SK-MEL-5 (cell line): ENCODE data around the gene ZBTB12. TPM values are rescaled to one million over a fixed set of nuclear protein-coding genes. Genes with fewer than 3 reads are reported as not detected.

Experiments used
- small RNA-seq, 2 experiments: library from RNA; depleted of rRNA; stranded (forward); fragments of <200 nt; gene quantifications; one replicate each; pipeline ENCODE3, GENCODE V24; 2014
- total RNA-seq: library from RNA; depleted of rRNA; stranded (reverse); fragments of >200 nt; shearing (Covaris generic); gene quantifications from 2 replicates; pipeline ENCODE4 v1.2.3, GENCODE V29; 2014; rRNA removed

ZBTB12 gene
- total RNA-seq, 1 experiment from 2014 or later: 1.3 TPM

Small RNAs within 50 kb of the gene (small RNA-seq; reads per million reads assigned to genes)
- 0 reads per million in 2 experiments for gene AL645922.1

Other genes starting within 250 kb of the ZBTB12 start
- 110 and 149 TPM in 2 replicates for gene BAG6, start 249.4 kb downstream of the ZBTB12 start, total RNA-seq
- gene APOM, start 246.2 kb downstream of the ZBTB12 start, total RNA-seq: 0.42 and 0.43 TPM in 2 replicates
- gene C6orf47, start 241.3 kb downstream of the ZBTB12 start, total RNA-seq: 24.5 and 25.6 TPM in 2 replicates
- gene GPANK1, start 237.1 kb downstream of the ZBTB12 start, total RNA-seq: 17.8 and 18.5 TPM in 2 replicates
- gene CSNK2B, start 236.0 kb downstream of the ZBTB12 start, total RNA-seq: 213 and 226 TPM in 2 replicates
- 0.85 and 0.87 TPM in 2 replicates for gene LY6G5B, start 232.1 kb downstream of the ZBTB12 start, total RNA-seq
- 0.48 TPM in 1 of 2 replicates, not detected in the other for gene LY6G5C, start 221.0 kb downstream of the ZBTB12 start, total RNA-seq
- gene ABHD16A, start 198.8 kb downstream of the ZBTB12 start, total RNA-seq: 53.0 and 55.0 TPM in 2 replicates
- gene LY6G6F, start 195.2 kb downstream of the ZBTB12 start, total RNA-seq: not detected in 2 replicates
- gene LY6G6D, start 186.7 kb downstream of the ZBTB12 start, total RNA-seq: not detected in 2 replicates
- not detected in 2 replicates for gene LY6G6C, start 180.3 kb downstream of the ZBTB12 start, total RNA-seq
- gene MPIG6B, start 178.7 kb downstream of the ZBTB12 start, total RNA-seq: not detected in 2 replicates
- gene DDAH2, start 172.8 kb downstream of the ZBTB12 start, total RNA-seq: 4.6 and 4.7 TPM in 2 replicates
- 466 and 467 TPM in 2 replicates for gene CLIC1, start 165.6 kb downstream of the ZBTB12 start, total RNA-seq
- 16.1 and 17.5 TPM in 2 replicates for gene MSH5, start 162.1 kb downstream of the ZBTB12 start, total RNA-seq
- 1.1 and 1.7 TPM in 2 replicates for gene SAPCD1, start 139.4 kb downstream of the ZBTB12 start, total RNA-seq
- not detected in 2 replicates for gene VWA7, start 124.8 kb downstream of the ZBTB12 start, total RNA-seq
- gene VARS1, start 106.3 kb downstream of the ZBTB12 start, total RNA-seq: 38.9 and 53.0 TPM in 2 replicates
- 45.6 and 47.0 TPM in 2 replicates for gene LSM2, start 95.1 kb downstream of the ZBTB12 start, total RNA-seq
- 0.29 TPM in 2 replicates for gene HSPA1L, start 86.8 kb downstream of the ZBTB12 start, total RNA-seq
- 7.1 and 8.2 TPM in 2 replicates for gene HSPA1A, start 86.5 kb downstream of the ZBTB12 start, total RNA-seq
- gene HSPA1B, start 74.3 kb downstream of the ZBTB12 start, total RNA-seq: 104 TPM in 2 replicates
- 213 and 215 TPM in 2 replicates for gene NEU1, start 39.3 kb downstream of the ZBTB12 start, total RNA-seq
- not detected in 2 replicates for gene SLC44A4, start 23.1 kb downstream of the ZBTB12 start, total RNA-seq
- 39.4 and 47.7 TPM in 2 replicates for gene EHMT2, start 4.4 kb downstream of the ZBTB12 start, total RNA-seq
- gene C2, start 25.6 kb upstream of the ZBTB12 start, total RNA-seq: 9.4 and 10.1 TPM in 2 replicates
- gene CFB, start 44.0 kb upstream of the ZBTB12 start, total RNA-seq: not detected in 2 replicates
- gene NELFE, start 56.9 kb upstream of the ZBTB12 start, total RNA-seq: 81.9 and 91.0 TPM in 2 replicates
- 21.4 and 28.3 TPM in 2 replicates for gene SKIC2, start 57.1 kb upstream of the ZBTB12 start, total RNA-seq
- gene DXO, start 70.1 kb upstream of the ZBTB12 start, total RNA-seq: 5.2 and 9.2 TPM in 2 replicates
- 1.6 and 2.2 TPM in 2 replicates for gene C4A, start 80.0 kb upstream of the ZBTB12 start, total RNA-seq
- gene C4B, start 112.7 kb upstream of the ZBTB12 start, total RNA-seq: 0.45 and 2.2 TPM in 2 replicates
- gene CYP21A2, start 136.3 kb upstream of the ZBTB12 start, total RNA-seq: not detected in 2 replicates
- 0.37 TPM in 1 of 2 replicates, not detected in the other for gene TNXB, start 207.3 kb upstream of the ZBTB12 start, total RNA-seq
- gene ATF6B, start 226.2 kb upstream of the ZBTB12 start, total RNA-seq: 15.1 and 15.3 TPM in 2 replicates
- gene FKBPL, start 228.2 kb upstream of the ZBTB12 start, total RNA-seq: 8.1 and 8.7 TPM in 2 replicates
- 0.16 and 0.21 TPM in 2 replicates for gene PRRT1, start 249.9 kb upstream of the ZBTB12 start, total RNA-seq